Parathyroid adenoma (tissue), 2 donors: ENCODE measurements around the gene NOTCH1.

Source experiments
- H2AFZ ChIP-seq: fragments of 300-600 bp; sonication (generic); one replicate; pipeline ENCODE4 v1.7.0; 2017; ENCODE audit warnings: antibody characterized with exemption, mild to moderate bottlenecking
- H3K27ac ChIP-seq: fragments of 300-600 bp; sonication (generic); one replicate; pipeline ENCODE4 v1.7.0; 2017
- H3K27me3 ChIP-seq: fragments of 300-600 bp; sonication (generic); one replicate; pipeline ENCODE4 v1.7.0; 2017; ENCODE audit warnings: low read length; ENCODE audit not compliant: control insufficient read depth, insufficient read depth
- H3K36me3 ChIP-seq: fragments of 300-600 bp; sonication (generic); one replicate; pipeline ENCODE4 v1.7.0; 2017; ENCODE audit warnings: low read length; ENCODE audit not compliant: control insufficient read depth, insufficient read depth
- H3K4me1 ChIP-seq: fragments of 300-600 bp; sonication (generic); one replicate; pipeline ENCODE4 v1.7.0; 2017; ENCODE audit warnings: control low read depth
- H3K4me2 ChIP-seq: fragments of 300-600 bp; sonication (generic); one replicate; pipeline ENCODE4 v1.7.0; 2017; ENCODE audit warnings: low read length
- H3K4me3 ChIP-seq: fragments of 300-600 bp; sonication (generic); one replicate; pipeline ENCODE4 v1.7.0; 2017; ENCODE audit warnings: low read depth, low read length
- H3K79me2 ChIP-seq: fragments of 300-600 bp; sonication (generic); one replicate; pipeline ENCODE4 v1.7.0; 2017; ENCODE audit warnings: control low read depth
- H3K9ac ChIP-seq: fragments of 300-600 bp; sonication (generic); one replicate; pipeline ENCODE4 v1.7.0; 2017; ENCODE audit warnings: mild to moderate bottlenecking
- H3K9me3 ChIP-seq: fragments of 300-600 bp; sonication (generic); one replicate; pipeline ENCODE4 v1.7.0; 2017; ENCODE audit warnings: low read length; ENCODE audit not compliant: control insufficient read depth
- CTCF ChIP-seq: fragments of 300-600 bp; sonication (generic); IDR thresholded peaks from one replicate; pipeline ENCODE4 v1.7.0; 2017; ENCODE audit warnings: antibody characterized with exemption, mild to moderate bottlenecking
- donor health status: primary hyperparathyroidism.

Gene NOTCH1

GRCh38 chr9:136556166-136556565, 10.3 kb upstream of the NOTCH1 start:
- no peak overlapping the region for H3K4me3 ChIP-seq
- H3K27ac ChIP-seq, result no peak overlapping the region
- H3K4me1 ChIP-seq, result peaks cover 11% of the 10 kb centered on the region
- no peak for TF ChIP-seq CTCF
- H3K9ac ChIP-seq, result no peak overlapping the region
- H3K9me3 ChIP-seq, result no peaks in the 10 kb centered on the region
- no peak overlapping the region for H3K4me2 ChIP-seq
- H3K36me3 ChIP-seq, result no peaks in the 10 kb centered on the region
- no peaks in the 10 kb centered on the region for H3K27me3 ChIP-seq
- no peak overlapping the region for H2AFZ ChIP-seq
- H3K79me2 ChIP-seq, result no peaks in the 10 kb centered on the region

GRCh38 chr9:136554870-136555269, 9.0 kb upstream of the NOTCH1 start:
- no peak overlapping the region for H3K4me3 ChIP-seq
- no peaks in the 10 kb centered on the region for H3K36me3 ChIP-seq
- H3K4me2 ChIP-seq, result no peak overlapping the region
- H3K27ac ChIP-seq, result no peak overlapping the region
- peaks cover 11% of the 10 kb centered on the region for H3K4me1 ChIP-seq
- no peaks in the 10 kb centered on the region for H3K79me2 ChIP-seq
- H2AFZ ChIP-seq, result no peak overlapping the region
- H3K9me3 ChIP-seq, result no peaks in the 10 kb centered on the region
- TF ChIP-seq CTCF, result no peak
- no peak overlapping the region for H3K9ac ChIP-seq
- no peaks in the 10 kb centered on the region for H3K27me3 ChIP-seq

GRCh38 chr9:136553581-136553980, 7.7 kb upstream of the NOTCH1 start:
- no peak overlapping the region for H3K27ac ChIP-seq
- no peak overlapping the region for H2AFZ ChIP-seq
- H3K27me3 ChIP-seq, result no peaks in the 10 kb centered on the region
- H3K9me3 ChIP-seq, result no peaks in the 10 kb centered on the region
- H3K36me3 ChIP-seq, result no peaks in the 10 kb centered on the region
- H3K79me2 ChIP-seq, result no peaks in the 10 kb centered on the region
- H3K9ac ChIP-seq, result no peak overlapping the region
- no peak overlapping the region for H3K4me2 ChIP-seq
- H3K4me3 ChIP-seq, result no peak overlapping the region
- no peak for TF ChIP-seq CTCF
- H3K4me1 ChIP-seq, result peaks cover 11% of the 10 kb centered on the region

GRCh38 chr9:136552117-136552703, 6.4 kb upstream of the NOTCH1 start:
- Histone ChIP-seq H3K27me3 (no peaks in the 10 kb centered on the region), H3K9ac (no peak overlapping the region), H3K27ac (peak overlapping the region; percentile 67), H2AFZ (peak overlapping the region; percentile 64), H3K4me1 (peaks cover 11% of the 10 kb centered on the region), H3K4me2 (peak overlapping the region; percentile 3), H3K9me3 (no peaks in the 10 kb centered on the region), H3K36me3 (no peaks in the 10 kb centered on the region), H3K79me2 (no peaks in the 10 kb centered on the region), H3K4me3 (no peak overlapping the region)
- no peak for TF ChIP-seq CTCF

- H3K4me1 ChIP-seq, result peaks cover 14% of the 10 kb centered on the region
- H3K27me3 ChIP-seq, result no peaks in the 10 kb centered on the region
These were observed 5.7 kb upstream of the NOTCH1 start for GRCh38 chr9:136551401-136552116.

More at GRCh38 chr9:136551401-136552116, 5.7 kb upstream of the NOTCH1 start:
- Histone ChIP-seq H3K4me2 (no peak overlapping the region), H3K27ac (peak overlapping the region; percentile 67), H3K9me3 (no peaks in the 10 kb centered on the region), H3K79me2 (no peaks in the 10 kb centered on the region), H3K36me3 (no peaks in the 10 kb centered on the region), H3K9ac (no peak overlapping the region), H2AFZ (peak overlapping the region; percentile 28), H3K4me3 (no peak overlapping the region)
- TF ChIP-seq CTCF, result no peak
